GM11168 (cell line): ENCODE results near the gene SPPL2A.
"Not testable (repeated sequence)": the region's sequence is repeated elsewhere in the genome, so short reads cannot be mapped to it uniquely, and the experiment has no call there.

Experiments used
- in situ Hi-C: fragments of 300-500 bp; cut with MboI; formaldehyde crosslinking; loops from one replicate; pipeline ENCODE4 v1.12.0; 2022; ENCODE audit warnings: low sequenced_read_pairs; ENCODE audit not compliant: unreplicated experiment

The SPPL2A gene

GRCh38 chr15:50694634-50695165, 70.8 kb downstream of the SPPL2A start:
- in situ Hi-C loops, result not testable (repeated sequence)

- in situ Hi-C loops, result no loop called here
Observed at GRCh38 chr15:50687302-50687902, 78.1 kb downstream of the SPPL2A start.

GRCh38 chr15:50686469-50687301, 78.8 kb downstream of the SPPL2A start, which contains the start of gene TRPM7:
Gene TRPM7 (minus strand): TSS chr15:50686797. CDS start chr15:50686533, 264 bp downstream.
- in situ Hi-C loops, result no loop called here

GRCh38 chr15:50685976-50686468, 79.5 kb downstream of the SPPL2A start:
- in situ Hi-C loops, result no loop called here

DNA sequence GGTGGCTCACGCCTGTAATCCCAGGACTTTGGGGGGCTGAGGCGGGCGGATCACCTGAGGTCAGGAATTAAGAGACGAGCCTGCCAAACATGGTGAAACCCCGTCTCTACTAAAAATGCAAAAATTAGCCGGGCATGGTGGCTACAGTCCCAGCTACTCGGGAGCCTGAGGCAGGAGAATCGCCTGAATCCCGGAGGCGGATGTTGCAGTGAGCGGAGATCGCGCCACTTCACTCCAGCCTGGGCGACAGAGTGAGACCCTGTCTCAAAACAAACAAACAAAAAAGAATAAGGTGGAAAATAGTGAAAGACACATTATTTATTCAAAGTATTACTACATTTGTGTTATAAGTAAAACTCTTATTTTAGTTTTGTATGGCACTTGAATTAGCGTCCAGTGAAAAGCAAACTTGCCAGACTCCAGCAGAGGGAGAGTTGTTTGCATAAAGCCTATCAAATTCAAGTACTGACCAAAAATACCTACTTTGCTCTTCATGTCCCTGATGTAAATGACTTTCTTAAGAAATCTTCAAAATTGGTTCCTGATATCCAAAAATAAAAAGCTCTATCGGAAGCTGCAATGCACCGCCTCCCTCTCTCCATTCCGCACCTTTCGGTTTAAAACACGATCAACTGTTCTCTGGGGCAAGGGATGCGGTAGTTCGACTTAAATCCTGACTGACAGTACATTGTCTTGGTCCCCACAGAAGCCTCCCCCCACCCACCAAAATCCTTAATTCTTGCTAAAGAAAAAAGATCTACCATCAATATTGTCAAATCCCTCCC, 80.1 kb downstream of the SPPL2A start:
- in situ Hi-C loops, result no loop called here

DNA sequence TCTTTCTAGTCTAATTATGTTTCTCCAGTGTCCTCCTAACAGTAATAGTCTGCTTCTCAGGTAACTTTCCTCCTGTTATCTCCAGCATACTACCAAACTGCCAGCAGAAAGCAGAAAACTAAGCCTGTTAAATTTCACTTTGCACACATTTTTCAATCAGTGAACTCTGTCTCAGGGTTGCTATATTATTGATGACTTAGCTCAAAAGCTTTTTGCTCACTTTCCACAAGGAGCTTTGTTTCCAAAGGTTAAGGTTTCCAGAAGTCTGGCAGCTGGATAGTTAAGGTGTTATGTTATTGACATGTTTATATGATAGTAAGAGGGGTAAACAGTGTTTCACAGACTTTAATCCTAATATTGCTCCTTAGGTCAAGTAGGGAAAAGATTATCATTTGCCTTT, 84.0 kb downstream of the SPPL2A start:
- in situ Hi-C loops, result no loop called here

- in situ Hi-C loops, result loop anchor here (10.0 kb wide), 1 partner anchor 208 kb away; no protein-coding TSS in a partner anchor
Observed at GRCh38 chr15:50676799-50677483, 88.6 kb downstream of the SPPL2A start.

GRCh38 chr15:50675535-50676144, 89.9 kb downstream of the SPPL2A start:
- in situ Hi-C loops, result loop anchor here (10.0 kb wide), 1 partner anchor 209 kb away; no protein-coding TSS in a partner anchor

GRCh38 chr15:50670115-50670514, 95.4 kb downstream of the SPPL2A start:
- in situ Hi-C loops, result loop anchor here (10.0 kb wide), 1 partner anchor 215 kb away; no protein-coding TSS in a partner anchor

DNA sequence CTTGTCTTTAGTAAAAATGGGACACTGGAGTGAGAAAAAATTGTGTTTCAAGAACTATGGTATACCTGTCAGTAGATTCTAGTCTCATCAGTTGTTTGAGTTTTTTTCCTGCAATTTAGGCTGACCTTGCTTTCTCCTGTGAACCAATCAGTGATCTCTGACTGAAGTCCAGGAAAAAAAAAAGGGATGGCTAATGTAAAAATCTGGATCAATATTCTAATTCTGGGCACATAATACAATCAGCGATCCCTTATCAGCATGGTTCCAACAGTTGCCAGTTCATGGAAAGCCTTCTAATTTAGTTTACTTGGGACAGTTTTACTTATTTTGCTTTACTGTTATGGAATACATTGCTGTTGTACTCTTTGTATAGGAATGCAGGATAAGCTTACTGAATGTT, 95.9 kb downstream of the SPPL2A start:
- in situ Hi-C loops, result loop anchor here (10.0 kb wide), 1 partner anchor 215 kb away; no protein-coding TSS in a partner anchor

GRCh38 chr15:50665938-50666337, 99.6 kb downstream of the SPPL2A start:
- in situ Hi-C loops, result no loop called here

GRCh38 chr15:50655555-50655954, 110.0 kb downstream of the SPPL2A start:
- in situ Hi-C loops, result no loop called here

DNA sequence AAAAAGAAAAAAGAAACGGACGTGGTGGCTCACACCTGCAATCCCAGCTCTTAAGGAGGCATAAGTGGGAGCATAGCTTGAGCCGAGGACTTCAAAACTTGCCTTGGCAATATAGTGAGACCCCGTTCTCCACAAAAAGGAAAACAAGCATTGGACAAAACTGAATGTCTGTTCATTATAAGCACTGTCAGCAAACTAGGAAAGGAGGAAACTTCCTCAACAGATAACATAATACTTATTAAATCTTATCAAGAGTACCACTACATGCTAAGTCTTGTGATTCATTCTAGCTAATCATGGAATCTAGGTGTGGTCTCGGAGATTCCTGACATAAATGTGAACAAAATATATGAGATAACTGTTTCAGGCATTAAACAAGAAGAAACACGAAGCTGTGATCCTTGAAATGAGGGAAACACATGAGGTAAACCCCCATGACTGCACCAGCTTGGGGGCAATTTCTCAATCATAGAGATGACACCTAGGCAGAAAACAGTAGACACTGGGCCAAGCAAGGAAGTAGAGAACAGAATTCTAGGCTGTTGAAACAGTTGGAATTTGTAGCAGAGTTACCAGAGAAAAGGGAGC, 112.3 kb downstream of the SPPL2A start:
- in situ Hi-C loops, result no loop called here

DNA sequence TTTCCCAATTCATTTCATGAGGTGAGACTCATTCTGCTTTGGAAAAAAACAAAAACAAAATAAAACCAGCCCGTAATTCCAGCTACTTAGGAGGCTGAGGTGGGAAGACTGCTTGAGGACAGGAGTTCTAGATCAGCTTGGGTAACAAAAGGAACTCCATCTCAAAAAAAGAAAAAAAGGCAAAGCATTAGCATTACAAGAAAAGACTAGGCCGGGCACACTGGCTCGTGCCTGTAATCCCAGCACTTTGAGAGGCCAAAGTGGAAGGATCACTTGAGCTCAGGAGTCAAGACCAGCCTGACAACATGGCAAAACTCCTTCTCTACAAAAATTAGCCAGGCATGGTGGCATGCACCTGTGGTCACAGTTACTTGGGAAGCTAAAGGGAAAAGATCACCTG, 112.8 kb downstream of the SPPL2A start:
- in situ Hi-C loops, result no loop called here
